ENCODE results near the gene TNFAIP8L2. TPM values are rescaled to one million over a fixed set of nuclear protein-coding genes. Genes with fewer than 3 reads are reported as not detected.
A peak's percentile ranks its signal among the peaks of the same experiment; 100 is the strongest.

Gene TNFAIP8L2
- total RNA-seq, 1 experiment from 2014 or later, result not detected

GRCh38 chr1:151146412-151147131 is 9.9 kb upstream of the TNFAIP8L2 start, which contains the start of gene SEMA6C:
Gene SEMA6C (minus strand): TSS chr1:151146631. CDS start chr1:151142621, 4,010 bp downstream.
- no peaks in the 10 kb centered on the region for H3K79me1 ChIP-seq (ENCODE audit: insufficient read depth, low read depth, low read length, poor library complexity, severe bottlenecking)
- H3T11ph ChIP-seq (ENCODE audit: low read length), result no peak within 1 kb of the TSS
- no peaks in the 10 kb centered on the region for H3K9me3 Mint-ChIP-seq
- H3K4ac ChIP-seq (ENCODE audit: low read depth, low read length), result no peak within 1 kb of the TSS
- no peak within 1 kb of the TSS for H2BK120ac ChIP-seq (ENCODE audit: low read depth, low read length, poor library complexity, severe bottlenecking)
- no peak within 1 kb of the TSS for H4K5ac ChIP-seq (ENCODE audit: insufficient read length, low read depth, low read length)
- peak within 1 kb of the TSS; percentile 85 to 86 for H3K4me3 Mint-ChIP-seq
- H4K91ac ChIP-seq (ENCODE audit: insufficient read length, low read depth, low read length), result no peak within 1 kb of the TSS
- no peak within 1 kb of the TSS for H3K18ac ChIP-seq (ENCODE audit: insufficient read length, low read depth, low read length)
- H3K56ac ChIP-seq (ENCODE audit: insufficient read length, low read depth, low read length), result no peak within 1 kb of the TSS
- DNase-seq, result peak; percentile 94
- no peak within 1 kb of the TSS for H2BK20ac ChIP-seq (ENCODE audit: low read depth, low read length, poor library complexity, severe bottlenecking)
- no peak within 1 kb of the TSS for H3K23ac ChIP-seq (ENCODE audit: insufficient read length, low read depth, low read length)
- H3K4me2 ChIP-seq (ENCODE audit: insufficient read depth, insufficient read length, low read length), result peak within 1 kb of the TSS; percentile 90
- TF ChIP-seq, protein P1, sequence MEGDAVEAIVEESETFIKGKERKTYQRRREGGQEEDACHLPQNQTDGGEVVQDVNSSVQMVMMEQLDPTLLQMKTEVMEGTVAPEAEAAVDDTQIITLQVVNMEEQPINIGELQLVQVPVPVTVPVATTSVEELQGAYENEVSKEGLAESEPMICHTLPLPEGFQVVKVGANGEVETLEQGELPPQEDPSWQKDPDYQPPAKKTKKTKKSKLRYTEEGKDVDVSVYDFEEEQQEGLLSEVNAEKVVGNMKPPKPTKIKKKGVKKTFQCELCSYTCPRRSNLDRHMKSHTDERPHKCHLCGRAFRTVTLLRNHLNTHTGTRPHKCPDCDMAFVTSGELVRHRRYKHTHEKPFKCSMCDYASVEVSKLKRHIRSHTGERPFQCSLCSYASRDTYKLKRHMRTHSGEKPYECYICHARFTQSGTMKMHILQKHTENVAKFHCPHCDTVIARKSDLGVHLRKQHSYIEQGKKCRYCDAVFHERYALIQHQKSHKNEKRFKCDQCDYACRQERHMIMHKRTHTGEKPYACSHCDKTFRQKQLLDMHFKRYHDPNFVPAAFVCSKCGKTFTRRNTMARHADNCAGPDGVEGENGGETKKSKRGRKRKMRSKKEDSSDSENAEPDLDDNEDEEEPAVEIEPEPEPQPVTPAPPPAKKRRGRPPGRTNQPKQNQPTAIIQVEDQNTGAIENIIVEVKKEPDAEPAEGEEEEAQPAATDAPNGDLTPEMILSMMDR (conservative IDR thresholded peaks at IDR 0.05), result no peak
- H3K9ac ChIP-seq (ENCODE audit: extremely low read depth, insufficient read length, low read length), result peak within 1 kb of the TSS; percentile 51
- H3K27me3 ChIP-seq (ENCODE audit: insufficient read depth, low read length), result no peaks in the 10 kb centered on the region; the same call in 1 of the 2 replicates
- no peak within 1 kb of the TSS for H4K8ac ChIP-seq (replicated peaks; ENCODE audit: insufficient read length, low read depth, low read length)
- peaks cover 4% of the 10 kb centered on the region for H4K20me1 ChIP-seq (ENCODE audit: control insufficient read depth, insufficient read depth, insufficient read length)
- peaks cover 24% of the 10 kb centered on the region for H3K23me2 ChIP-seq (ENCODE audit: insufficient read length, low read depth, low read length, poor library complexity, severe bottlenecking)
- peaks cover 22% of the 10 kb centered on the region; the same call in 1 of the 2 replicates for H3K4me1 ChIP-seq (ENCODE audit: insufficient read depth, low read length)
- peak within 1 kb of the TSS; percentile 8; the same call in 1 of the 2 replicates for H3K14ac ChIP-seq (ENCODE audit: insufficient read depth, low read length)
- no peak within 1 kb of the TSS for H3K27ac ChIP-seq (ENCODE audit: insufficient read length, low read depth, low read length)
- peaks cover 31% of the 10 kb centered on the region for H3K27me3 Mint-ChIP-seq (ENCODE audit: low read depth)
- no peak within 1 kb of the TSS for H2AFZ ChIP-seq (ENCODE audit: low read length)
- no peak within 1 kb of the TSS for H2AK5ac ChIP-seq (ENCODE audit: insufficient read length, low read length)
- H3K9me3 ChIP-seq (ENCODE audit: control insufficient read depth, low read depth, low read length), result no peaks in the 10 kb centered on the region
- peaks cover 0 to 2% (median 0%) of the 10 kb centered on the region in 3 experiments; a peak in 1 of 7 replicates for H3K36me3 Mint-ChIP-seq (ENCODE audit: insufficient read depth in 1 of 3, low read depth in 3 of 3)
- no peak within 1 kb of the TSS for H2BK5ac ChIP-seq (ENCODE audit: insufficient read length, low read length)
- H2BK15ac ChIP-seq (ENCODE audit: low read depth, low read length), result no peak within 1 kb of the TSS
- WGBS (ENCODE audit: extremely low coverage, insufficient read length, low lambda C conversion rate), result no CpG with 5 or more reads among the region's 61 CpGs
- no peak within 1 kb of the TSS for H2BK12ac ChIP-seq (ENCODE audit: insufficient read length, low read depth, low read length)
- peaks cover 34 to 43% of the 10 kb centered on the region in 2 experiments for H3K4me1 Mint-ChIP-seq
- no peaks in the 10 kb centered on the region for H3K79me2 ChIP-seq (ENCODE audit: insufficient read depth, low read length)
- H3K27ac Mint-ChIP-seq, result peak within 1 kb of the TSS in 2 of 3 experiments; percentile 50 to 93; a peak in 3 of 7 replicates
